NOMO-1 treated with dmso at 0.1 percent for 144 hours (cell line): ENCODE data around the gene S100Z.

ENCODE experiments used
- DNase-seq: peaks from one replicate; lab custom pipeline; 2025; ENCODE audit not compliant: unreplicated experiment; lab: John Stamatoyannopoulos, UW

The S100Z gene

GRCh38 chr5:76946090-76946489 is 96.3 kb downstream of the S100Z start:
- DNase-seq, result no peak

GRCh38 chr5:76947082-76947503 is 97.3 kb downstream of the S100Z start:
- DNase-seq, result no peak

GRCh38 chr5:76952795-76953536 is 103.2 kb downstream of the S100Z start, which contains the start of gene CRHBP:
Gene CRHBP, plus strand, starts transcription at chr5:76953045. Its CDS starts 90 bp downstream, at chr5:76953135.
- no peak for DNase-seq

GRCh38 chr5:76953551-76954382 is 104.0 kb downstream of the S100Z start:
- no peak for DNase-seq

GRCh38 chr5:76954383-76954763 is 104.6 kb downstream of the S100Z start:
- DNase-seq, result no peak

- no peak for DNase-seq
Measured at GRCh38 chr5:76956033-76956432, 106.2 kb downstream of the S100Z start.

- no peak for DNase-seq
Measured at GRCh38 chr5:76958991-76959767, 109.4 kb downstream of the S100Z start.

- DNase-seq, result no peak
Measured at GRCh38 chr5:76960004-76960625, 110.3 kb downstream of the S100Z start.

GRCh38 chr5:76964060-76964459 is 114.2 kb downstream of the S100Z start:
- no peak for DNase-seq
